Smooth muscle cell (in vitro differentiated cells): ENCODE results near the gene ZMYND19. TPM values are rescaled to one million over a fixed set of nuclear protein-coding genes. Genes with fewer than 3 reads are reported as not detected.

ENCODE experiments used
- DNase-seq: peaks from one replicate; lab custom pipeline; 2025; ENCODE audit not compliant: unreplicated experiment; lab: John Stamatoyannopoulos, UW
- H2AFZ ChIP-seq: fragments of 200-600 bp; sonication (generic); 2 replicates; pipeline ENCODE4 v1.6.0; 2016; ENCODE audit warnings: antibody characterized with exemption, low read depth, mild to moderate bottlenecking
- H3F3A ChIP-seq: fragments of 200-600 bp; sonication (generic); 2 replicates; pipeline ENCODE4 v1.6.0; 2017; ENCODE audit warnings: antibody characterized with exemption, low read depth
- H3K27ac ChIP-seq: fragments of 200-600 bp; sonication (generic); 2 replicates; pipeline ENCODE4 v1.5.1; 2016; ENCODE audit warnings: low read depth, mild to moderate bottlenecking
- H3K27me3 ChIP-seq: fragments of 200-600 bp; sonication (generic); 2 replicates; pipeline ENCODE4 v1.6.1; 2016; ENCODE audit warnings: low read depth, mild to moderate bottlenecking
- H3K36me3 ChIP-seq: fragments of 200-600 bp; sonication (generic); 2 replicates; pipeline ENCODE4 v1.5.1; 2016; ENCODE audit warnings: low read depth
- H3K4me1 ChIP-seq: fragments of 200-600 bp; sonication (generic); 2 replicates; pipeline ENCODE4 v1.5.1; 2016; ENCODE audit warnings: low read depth
- H3K4me2 ChIP-seq: fragments of 200-600 bp; sonication (generic); 2 replicates; pipeline ENCODE4 v1.6.0; 2016; ENCODE audit warnings: mild to moderate bottlenecking
- H3K4me3 ChIP-seq: fragments of 200-600 bp; sonication (generic); 2 replicates; pipeline ENCODE4 v1.5.1; 2016; ENCODE audit warnings: mild to moderate bottlenecking
- H3K79me2 ChIP-seq: fragments of 200-600 bp; sonication (generic); 2 replicates; pipeline ENCODE4 v1.6.0; 2016; ENCODE audit warnings: low read depth, mild to moderate bottlenecking
- H3K9ac ChIP-seq: fragments of 200-600 bp; sonication (generic); 2 replicates; pipeline ENCODE4 v1.6.0; 2016; ENCODE audit warnings: low read depth
- H3K9me3 ChIP-seq: fragments of 200-600 bp; sonication (generic); replicated peaks from 2 replicates; pipeline ENCODE4 v1.5.1; 2016; ENCODE audit warnings: low read depth
- H4K20me1 ChIP-seq: fragments of 200-600 bp; sonication (generic); 2 replicates; pipeline ENCODE4 v1.6.0; 2016; ENCODE audit warnings: low read depth
- CTCF ChIP-seq: fragments of 200-600 bp; sonication (generic); IDR thresholded peaks from 2 replicates; pipeline ENCODE4 v1.5.1; 2017; ENCODE audit warnings: borderline replicate concordance, mild to moderate bottlenecking, antibody characterized with exemption; ENCODE audit not compliant: insufficient read depth, poor library complexity, severe bottlenecking
- WGBS: methylation state at CpG from one replicate; pipeline ENCODE4 v1.1.7; 2016; ENCODE audit warnings: low lambda C conversion rate; 5-methylcytosine and 5-hydroxymethylcytosine counted together
- polyA plus RNA-seq: library from polyadenylated mRNA; unstranded; fragments of >200 nt; fragmentation: Nextera tagmentation; extraction: Ambion mirVana; gene quantifications from 2 replicates; pipeline ENCODE4 v1.2.1, GENCODE V29; 2016
- total RNA-seq: library from RNA; depleted of rRNA; stranded (reverse); fragments of >200 nt; gene quantifications from 2 replicates; pipeline ENCODE4 v1.2.3, GENCODE V29; 2014

The ZMYND19 gene
- total and polyA plus RNA-seq, 2 experiments from 2014 or later, result 16.6 to 37.8 TPM

- Histone ChIP-seq H2AFZ (no peak overlapping the region), H3K79me2 (peaks cover 16% of the 10 kb centered on the region), H3K4me1 (peaks cover 9% of the 10 kb centered on the region), H3K27me3 (no peaks in the 10 kb centered on the region), H3K4me2 (no peak overlapping the region), H3K27ac (no peak overlapping the region), H3K36me3 (no peaks in the 10 kb centered on the region), H3K9ac (no peak overlapping the region), H4K20me1 (peaks cover 11% of the 10 kb centered on the region), H3K4me3 (no peak overlapping the region), H3F3A (no peaks in the 10 kb centered on the region), H3K9me3 (no peaks in the 10 kb centered on the region)
- no peak for TF ChIP-seq CTCF
- 94% methylated on average over 7 of the region's 7 CpGs for WGBS
- no peak for DNase-seq
Observed at GRCh38 chr9:137592767-137593166, 2.5 kb upstream of the ZMYND19 start.

- peak overlapping the region; percentile 94 for H3K4me2 ChIP-seq
- no peaks in the 10 kb centered on the region for H3K36me3 ChIP-seq
- H3F3A ChIP-seq, result no peaks in the 10 kb centered on the region
- no peak for TF ChIP-seq CTCF
- no peak overlapping the region for H3K27ac ChIP-seq
- no peak for DNase-seq
- H3K9ac ChIP-seq, result no peak overlapping the region
- peaks cover 9% of the 10 kb centered on the region for H3K4me1 ChIP-seq
- peak overlapping the region; percentile 74 for H3K4me3 ChIP-seq
- H4K20me1 ChIP-seq, result peaks cover 11% of the 10 kb centered on the region
- no peaks in the 10 kb centered on the region for H3K27me3 ChIP-seq
- H3K9me3 ChIP-seq, result no peaks in the 10 kb centered on the region
- no peak overlapping the region for H2AFZ ChIP-seq
- peaks cover 16% of the 10 kb centered on the region for H3K79me2 ChIP-seq
- WGBS, result 0% methylated on average over 22 of the region's 61 CpGs
Observed at GRCh38 chr9:137590123-137590468, 216 bp downstream of the ZMYND19 start.

- H3K27ac ChIP-seq, result no peak overlapping the region
- no peaks in the 10 kb centered on the region for H3K36me3 ChIP-seq
- H3K4me1 ChIP-seq, result peaks cover 9% of the 10 kb centered on the region
- no peak overlapping the region for H2AFZ ChIP-seq
- peak overlapping the region; percentile 94 for H3K4me2 ChIP-seq
- WGBS, result 13% methylated on average over 49 of the region's 58 CpGs
- peak overlapping the region; percentile 74 for H3K4me3 ChIP-seq
- H3K9me3 ChIP-seq, result no peaks in the 10 kb centered on the region
- H3K27me3 ChIP-seq, result no peaks in the 10 kb centered on the region
- H3F3A ChIP-seq, result no peaks in the 10 kb centered on the region
- DNase-seq, result no peak
- peak overlapping the region; percentile 62 for H3K9ac ChIP-seq
- TF ChIP-seq CTCF, result no peak
- peaks cover 11% of the 10 kb centered on the region for H4K20me1 ChIP-seq
- peaks cover 16% of the 10 kb centered on the region for H3K79me2 ChIP-seq
Observed at GRCh38 chr9:137589441-137590122, 730 bp downstream of the ZMYND19 start.

GRCh38 chr9:137588891-137589290 lies 1.4 kb downstream of the ZMYND19 start:
- Histone ChIP-seq H3K36me3 (no peaks in the 10 kb centered on the region), H3K27me3 (no peaks in the 10 kb centered on the region), H3K79me2 (peaks cover 16% of the 10 kb centered on the region), H3K9ac (peak overlapping the region; percentile 62), H3K9me3 (no peaks in the 10 kb centered on the region), H3K27ac (no peak overlapping the region), H2AFZ (no peak overlapping the region), H4K20me1 (peaks cover 11% of the 10 kb centered on the region), H3F3A (no peaks in the 10 kb centered on the region), H3K4me3 (peak overlapping the region; percentile 74), H3K4me2 (peak overlapping the region; percentile 94), H3K4me1 (peaks cover 9% of the 10 kb centered on the region)
- 91% methylated on average over 6 of the region's 6 CpGs for WGBS
- TF ChIP-seq CTCF, result no peak
- no peak for DNase-seq
